Body of pancreas (tissue), 4 donors: ENCODE data around the gene KLHDC10. TPM values are rescaled to one million over a fixed set of nuclear protein-coding genes. Genes with fewer than 3 reads are reported as not detected.
A peak's percentile ranks its signal among the peaks of the same experiment; 100 is the strongest.
"Not testable (repeated sequence)": the region's sequence is repeated elsewhere in the genome, so short reads cannot be mapped to it uniquely, and the experiment has no call there.

Source experiments
- ATAC-seq: fragments of 150-250 bp; one replicate; pipeline ENCODE4 v1.9.1; 2016
- DNase-seq, 4 donors: peaks; one replicate each; pipeline ENCODE4 v3.0.0-alpha.2; 2019
- H3K27ac ChIP-seq, 4 donors: fragments of 200-600 bp; sonication (generic); 1 replicate in 3 of 4; 2 replicates in 1 of 4; pipeline versions ENCODE4 v1.5.1 to v1.6.1; 2016 to 2019; ENCODE audit warnings: mild to moderate bottlenecking in 1 of 4, mixed read lengths in 1 of 4, moderate library complexity in 1 of 4
- H3K27me3 ChIP-seq, 2 donors: fragments of 200-600 bp; sonication (generic); one replicate each; pipeline ENCODE4 v1.6.0; 2016; ENCODE audit warnings: mild to moderate bottlenecking in 1 of 2
- H3K36me3 ChIP-seq, 2 donors: fragments of 200-600 bp; sonication (generic); replicated peaks in 1 of 2; 2 replicates each; pipeline ENCODE4 v1.5.1; 2016; ENCODE audit warnings: low read depth in 2 of 2; ENCODE audit not compliant: insufficient read depth in 1 of 2
- H3K4me1 ChIP-seq: fragments of 200-600 bp; sonication (generic); one replicate; pipeline ENCODE4 v1.6.0; 2016
- H3K4me3 ChIP-seq, 2 donors: fragments of 200-600 bp; sonication (generic); 1 replicate in 1 of 2; 2 replicates in 1 of 2; pipeline ENCODE4 v1.5.1; 2016 to 2019
- H3K9me3 ChIP-seq, 3 donors: fragments of 200-600 bp; sonication (generic); 1 replicate in 2 of 3; 2 replicates in 1 of 3; pipeline ENCODE4 v1.5.1; 2016
- CTCF ChIP-seq, 7 experiments: fragments of 450-650 bp in 4 of 7; fragments of 200-600 bp in 3 of 7; sonication (generic) in 3 of 7; IDR thresholded peaks; one replicate each; pipeline ENCODE4 v1.5.1; 2016 to 2019; ENCODE audit warnings: antibody characterized with exemption in 7 of 7
- POLR2A ChIP-seq, 3 donors: fragments of 450-650 bp; IDR thresholded peaks; one replicate each; pipeline ENCODE4 v1.6.1; 2016; ENCODE audit warnings: antibody characterized with exemption in 3 of 3, mild to moderate bottlenecking in 2 of 3
- WGBS, 2 donors: methylation state at CpG; one replicate each; pipeline ENCODE4 v1.1.5; 2017; 5-methylcytosine and 5-hydroxymethylcytosine counted together
- intact Hi-C: fragments of 100-400 bp; cut with DNase I; formaldehyde crosslinking; loops from one replicate; pipeline ENCODE4 v1.15.1; 2023
- total RNA-seq, 2 donors: library from RNA; depleted of rRNA; stranded (reverse); fragments of >200 nt; gene quantifications; one replicate each; pipeline ENCODE4 v1.1.0, GENCODE V29; 2016

The KLHDC10 gene
- total RNA-seq, 2 donors from 2014 or later: 10.5 to 15.6 TPM

GRCh38 chr7:130112093-130112492, 41.8 kb downstream of the KLHDC10 start:
- no peaks in the 10 kb centered on the region for H3K27me3 ChIP-seq
- WGBS, 2 donors: 48 to 59% methylated on average over 2 of the region's 2 CpGs
- no peaks in the 10 kb centered on the region for H3K9me3 ChIP-seq

GRCh38 chr7:130112662-130113425, 42.5 kb downstream of the KLHDC10 start:
- H3K9me3 ChIP-seq: no peaks in the 10 kb centered on the region
- intact Hi-C loops: no loop called here
- WGBS, 2 donors: 42 to 44% methylated on average over 4 of the region's 4 CpGs
- peaks cover 29% of the 10 kb centered on the region for H3K4me1 ChIP-seq
- H3K27ac ChIP-seq: peak overlapping the region in 3 of 4 donors; percentile 35 to 60 (median 59)
- H3K27me3 ChIP-seq: no peaks in the 10 kb centered on the region
- no peaks in the 10 kb centered on the region for H3K36me3 ChIP-seq
- H3K4me3 ChIP-seq: no peak overlapping the region
- TF ChIP-seq POLR2A (IDR thresholded peaks at IDR 0.05) (no peak), CTCF (IDR thresholded peaks at IDR 0.05) (no peak)
- ATAC-seq: no peak
- no peak for DNase-seq

More at GRCh38 chr7:130112093-130112492, 41.8 kb downstream of the KLHDC10 start:
- Histone ChIP-seq H3K4me3 (no peak overlapping the region), H3K27ac (peak overlapping the region in 3 of 4 donors; percentile 28 to 60 (median 35)), H3K4me1 (peaks cover 29% of the 10 kb centered on the region), H3K36me3 (no peaks in the 10 kb centered on the region)
- no peak for ATAC-seq
- no peak for DNase-seq
- TF ChIP-seq POLR2A (IDR thresholded peaks at IDR 0.05) (no peak), CTCF (IDR thresholded peaks at IDR 0.05) (no peak)
- intact Hi-C loops: no loop called here

GRCh38 chr7:130113426-130113805, 43.1 kb downstream of the KLHDC10 start:
- intact Hi-C loops, ATAC-seq, DNase-seq, H3K4me3 ChIP-seq, H3K9me3 ChIP-seq, H3K36me3 ChIP-seq, H3K27me3 ChIP-seq: not testable (repeated sequence)
- peaks cover 29% of the 10 kb centered on the region for H3K4me1 ChIP-seq
- WGBS, 2 donors: 85 to 95% methylated on average over 5 of the region's 5 CpGs
- H3K27ac ChIP-seq: peak overlapping the region; percentile 33 to 60 (median 55)

- 16 to 22% methylated on average over 4 of the region's 4 CpGs for WGBS, 2 donors
- no peak overlapping the region for H3K4me3 ChIP-seq
- H3K9me3 ChIP-seq: no peaks in the 10 kb centered on the region
- TF ChIP-seq CTCF (IDR thresholded peaks at IDR 0.05) (no peak), POLR2A (IDR thresholded peaks at IDR 0.05) (no peak)
- DNase-seq (no peak), ATAC-seq (peak; percentile 55)
- no peaks in the 10 kb centered on the region for H3K27me3 ChIP-seq
- intact Hi-C loops: no loop called here
- H3K27ac ChIP-seq: peak overlapping the region; percentile 33 to 60 (median 55)
- H3K4me1 ChIP-seq: peaks cover 29% of the 10 kb centered on the region
- H3K36me3 ChIP-seq: no peaks in the 10 kb centered on the region
Observed at GRCh38 chr7:130113887-130114286, 43.6 kb downstream of the KLHDC10 start.

- H3K4me1 ChIP-seq: peaks cover 29% of the 10 kb centered on the region
- TF ChIP-seq POLR2A (IDR thresholded peaks at IDR 0.05) (no peak), CTCF (IDR thresholded peaks at IDR 0.05) (no peak)
- DNase-seq (no peak), ATAC-seq (no peak)
- H3K4me3 ChIP-seq: no peak overlapping the region
- peak overlapping the region in 3 of 4 donors; percentile 33 to 60 (median 59) for H3K27ac ChIP-seq
- H3K9me3 ChIP-seq: no peaks in the 10 kb centered on the region
- intact Hi-C loops: no loop called here
- H3K36me3 ChIP-seq: no peaks in the 10 kb centered on the region
- no peaks in the 10 kb centered on the region for H3K27me3 ChIP-seq
Observed at GRCh38 chr7:130114374-130114773, 44.0 kb downstream of the KLHDC10 start.
